Measurements from ENCODE around the gene ARHGAP23. TPM values are rescaled to one million over a fixed set of nuclear protein-coding genes. Genes with fewer than 3 reads are reported as not detected.

ARHGAP23 gene
- polyA plus RNA-seq, 1 donor (not counting 4 experiments of a cell fraction or from before 2014, with no cell fraction given), result 6.1 TPM

GRCh38 chr17:38543403-38544174 lies 115.3 kb downstream of the ARHGAP23 start:
- Histone ChIP-seq H3K9me1 (ENCODE audit: control insufficient read depth, extremely low read depth, insufficient read depth, low read length) (no peaks in the 10 kb centered on the region), H3K4me2 (ENCODE audit: control insufficient read depth, extremely low read depth, insufficient read depth, low read depth, low read length) (no peak overlapping the region), H4K20me1 (ENCODE audit: control insufficient read depth, extremely low read depth, insufficient read depth, low read length) (no peaks in the 10 kb centered on the region), H2AFZ (ENCODE audit: control insufficient read depth, low read length) (no peak overlapping the region), H3K9me3 (ENCODE audit: control insufficient read depth, low read depth, low read length) (no peaks in the 10 kb centered on the region), H3K36me3 (ENCODE audit: control insufficient read depth in 2 of 2, extremely low read depth in 1 of 2, insufficient read depth in 2 of 2, low read length in 2 of 2) (no peaks in the 10 kb centered on the region), H3K9ac (ENCODE audit: control insufficient read depth, extremely low read depth, insufficient read depth, low read length) (no peak overlapping the region), H3K79me2 (ENCODE audit: control insufficient read depth, insufficient read depth, low read length) (no peaks in the 10 kb centered on the region), H3K27ac (ENCODE audit: control insufficient read depth, insufficient read depth, low read length) (no peak overlapping the region), H3K4me3 (ENCODE audit: control insufficient read depth in 2 of 3, extremely low read depth in 1 of 3, insufficient read depth in 2 of 3, low read depth in 1 of 3, low read length in 3 of 3) (no peak overlapping the region), H3K4me1 (ENCODE audit: control insufficient read depth, extremely low read depth, insufficient read depth, low read length) (no peaks in the 10 kb centered on the region), H3K27me3 (ENCODE audit: control insufficient read depth, extremely low read depth, insufficient read depth, low read length) (no peaks in the 10 kb centered on the region)
- TF ChIP-seq CTCF (optimal IDR thresholded peaks at IDR 0.05 in 1 of 3, IDR thresholded peaks at IDR 0.05 in 1 of 3, conservative IDR thresholded peaks at IDR 0.05 in 1 of 3; ENCODE audit: extremely low read depth in 1 of 3, insufficient read depth in 2 of 3, low read length in 3 of 3) (no peak), EZH2 (IDR thresholded peaks at IDR 0.05; ENCODE audit: low read length) (no peak)
- DNase-seq (ENCODE audit: low read depth, low spot score) (no peak), FAIRE-seq (no peak)
- dilution Hi-C loops (cut with MboI; ENCODE audit: extremely low pct_ligation_motif_present, low sequenced_read_pairs), result no loop called here

- Histone ChIP-seq H3K36me3 (ENCODE audit: control insufficient read depth in 2 of 2, extremely low read depth in 1 of 2, insufficient read depth in 2 of 2, low read length in 2 of 2) (no peaks in the 10 kb centered on the region), H3K9me3 (ENCODE audit: control insufficient read depth, low read depth, low read length) (no peaks in the 10 kb centered on the region), H3K9ac (ENCODE audit: control insufficient read depth, extremely low read depth, insufficient read depth, low read length) (no peak overlapping the region), H3K27me3 (ENCODE audit: control insufficient read depth, extremely low read depth, insufficient read depth, low read length) (no peaks in the 10 kb centered on the region), H3K27ac (ENCODE audit: control insufficient read depth, insufficient read depth, low read length) (no peak overlapping the region), H3K4me3 (ENCODE audit: control insufficient read depth in 2 of 3, extremely low read depth in 1 of 3, insufficient read depth in 2 of 3, low read depth in 1 of 3, low read length in 3 of 3) (no peak overlapping the region), H4K20me1 (ENCODE audit: control insufficient read depth, extremely low read depth, insufficient read depth, low read length) (no peaks in the 10 kb centered on the region), H3K9me1 (ENCODE audit: control insufficient read depth, extremely low read depth, insufficient read depth, low read length) (no peaks in the 10 kb centered on the region), H2AFZ (ENCODE audit: control insufficient read depth, low read length) (no peak overlapping the region), H3K4me1 (ENCODE audit: control insufficient read depth, extremely low read depth, insufficient read depth, low read length) (no peaks in the 10 kb centered on the region), H3K4me2 (ENCODE audit: control insufficient read depth, extremely low read depth, insufficient read depth, low read depth, low read length) (no peak overlapping the region), H3K79me2 (ENCODE audit: control insufficient read depth, insufficient read depth, low read length) (no peaks in the 10 kb centered on the region)
- DNase-seq (ENCODE audit: low read depth, low spot score) (no peak), FAIRE-seq (no peak)
- TF ChIP-seq CTCF (optimal IDR thresholded peaks at IDR 0.05 in 1 of 3, IDR thresholded peaks at IDR 0.05 in 1 of 3, conservative IDR thresholded peaks at IDR 0.05 in 1 of 3; ENCODE audit: extremely low read depth in 1 of 3, insufficient read depth in 2 of 3, low read length in 3 of 3), result no peak
- no peak for TF ChIP-seq EZH2 (IDR thresholded peaks at IDR 0.05; ENCODE audit: low read length)
- dilution Hi-C loops (cut with MboI; ENCODE audit: extremely low pct_ligation_motif_present, low sequenced_read_pairs), result no loop called here
These were observed 116.0 kb downstream of the ARHGAP23 start for GRCh38 chr17:38544175-38544838.

All from keratinocyte (primary cell).